Activated CD4-positive, CD25-positive, alpha-beta regulatory T cell treated with anti-CD3 and anti-CD28 coated beads, Interleukin-2, amount 50 U/mL, for 24 hours (primary cell): Measurements from ENCODE around the gene DKKL1.

Experiments used
- ATAC-seq, 2 donors: fragments of 150-1000 bp; cut with Tn5 transposase; one replicate each; pipeline ENCODE4 v1.10.0; 2021; ENCODE audit warnings: mild to moderate bottlenecking in 1 of 2, moderate library complexity in 1 of 2

DKKL1 gene

GRCh38 chr19:49396738-49397505 lies 33.2 kb downstream of the DKKL1 start:
- no peak for ATAC-seq

DNA sequence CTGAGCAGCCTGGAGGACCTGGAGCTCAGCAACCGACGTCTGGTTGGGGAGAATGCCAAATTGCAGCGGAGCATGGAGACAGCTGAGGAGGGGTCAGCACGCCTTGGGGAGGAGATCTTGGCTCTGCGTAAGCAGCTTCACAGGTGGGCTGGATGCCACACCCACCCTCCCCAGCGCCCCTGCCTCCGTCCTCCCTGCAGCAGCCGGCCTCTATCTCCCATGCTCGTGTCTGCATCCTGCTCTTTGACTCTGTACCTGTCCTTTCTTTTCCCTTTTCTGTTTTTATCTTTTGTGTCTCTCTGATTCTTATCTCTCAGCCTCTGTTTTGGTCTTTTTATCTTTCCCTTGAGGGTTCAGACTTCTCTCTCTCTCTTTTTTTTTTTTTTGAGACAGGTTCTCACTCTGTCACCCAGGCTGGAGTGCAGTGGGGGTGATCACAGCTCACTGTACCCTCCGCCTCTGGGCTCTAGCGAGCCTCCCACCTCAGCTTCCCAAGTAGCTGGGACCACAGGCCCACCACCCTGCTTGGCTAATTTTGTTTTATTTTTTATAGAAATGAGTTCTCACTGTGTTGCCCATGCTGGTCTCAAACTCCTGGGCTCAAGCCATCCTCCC lies 34.4 kb downstream of the DKKL1 start:
- ATAC-seq, result no peak

- ATAC-seq, result no peak
These were observed 35.3 kb downstream of the DKKL1 start for GRCh38 chr19:49398931-49399330.

GRCh38 chr19:49400029-49400428 lies 36.4 kb downstream of the DKKL1 start:
- no peak for ATAC-seq

DNA sequence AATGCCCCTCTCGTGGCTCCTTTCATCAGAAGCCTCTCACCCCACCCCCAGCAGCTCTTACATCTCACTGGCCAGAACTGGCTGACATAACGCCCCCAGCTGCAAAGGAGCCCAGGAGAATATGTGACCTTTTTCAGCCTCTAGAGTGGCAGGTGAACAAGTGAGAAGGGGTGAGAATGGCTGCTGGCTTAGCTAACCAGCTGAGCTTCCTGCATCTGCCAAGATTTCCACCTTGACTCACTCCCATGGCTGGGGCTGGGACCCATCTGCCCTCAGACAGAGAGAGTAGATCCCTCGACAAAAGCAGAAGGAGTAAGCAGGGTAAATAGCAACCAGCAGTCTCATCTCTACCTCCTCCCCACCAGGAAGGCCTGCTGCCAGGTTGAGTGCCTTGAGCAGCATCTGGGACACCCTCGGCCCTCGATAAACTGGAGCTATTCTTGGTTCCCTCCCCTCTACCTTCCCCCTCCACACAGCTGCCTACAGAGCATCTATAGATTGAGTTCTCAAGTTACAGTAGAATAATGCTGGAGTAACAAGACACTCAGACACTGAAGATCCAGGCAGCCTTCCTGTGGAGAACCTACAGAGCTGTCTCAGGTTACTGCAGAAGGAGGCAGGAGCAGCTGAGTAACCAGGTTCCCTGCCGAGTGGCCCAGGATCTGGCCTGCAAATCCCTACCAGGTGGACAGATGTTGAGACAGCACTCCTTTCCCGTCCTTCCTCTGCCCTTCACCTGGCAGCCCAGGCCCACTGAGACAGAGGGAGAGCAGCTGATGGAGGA lies 39.9 kb downstream of the DKKL1 start:
- no peak for ATAC-seq

- no peak for ATAC-seq
These were observed 43.4 kb downstream of the DKKL1 start for GRCh38 chr19:49407079-49407478.

DNA sequence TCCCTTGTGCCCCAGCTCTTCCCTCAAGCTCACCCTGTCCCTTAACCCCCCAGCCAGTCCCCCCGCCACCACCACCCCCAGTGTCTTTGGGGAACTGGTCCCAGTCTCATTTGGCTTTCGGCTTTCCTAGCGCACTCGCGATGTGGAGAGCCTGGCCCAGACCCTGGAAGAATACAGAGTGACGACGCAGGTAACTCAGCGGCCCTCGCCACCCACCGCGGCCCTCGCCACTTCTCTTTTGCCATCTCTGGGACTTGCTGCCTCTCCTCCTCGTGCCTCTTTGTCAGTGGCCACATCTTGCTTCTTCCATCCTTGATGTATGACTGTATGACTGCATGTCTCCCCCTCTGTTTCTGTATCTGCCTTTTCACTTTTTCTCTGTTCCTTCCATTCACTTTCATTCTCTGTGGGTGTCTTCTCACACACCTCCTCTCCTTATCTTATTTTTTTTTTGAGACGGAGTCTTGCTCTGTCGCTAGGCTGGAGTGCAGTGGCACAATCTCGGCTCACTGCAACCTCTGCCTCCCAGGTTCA lies 43.9 kb downstream of the DKKL1 start:
- no peak for ATAC-seq

DNA sequence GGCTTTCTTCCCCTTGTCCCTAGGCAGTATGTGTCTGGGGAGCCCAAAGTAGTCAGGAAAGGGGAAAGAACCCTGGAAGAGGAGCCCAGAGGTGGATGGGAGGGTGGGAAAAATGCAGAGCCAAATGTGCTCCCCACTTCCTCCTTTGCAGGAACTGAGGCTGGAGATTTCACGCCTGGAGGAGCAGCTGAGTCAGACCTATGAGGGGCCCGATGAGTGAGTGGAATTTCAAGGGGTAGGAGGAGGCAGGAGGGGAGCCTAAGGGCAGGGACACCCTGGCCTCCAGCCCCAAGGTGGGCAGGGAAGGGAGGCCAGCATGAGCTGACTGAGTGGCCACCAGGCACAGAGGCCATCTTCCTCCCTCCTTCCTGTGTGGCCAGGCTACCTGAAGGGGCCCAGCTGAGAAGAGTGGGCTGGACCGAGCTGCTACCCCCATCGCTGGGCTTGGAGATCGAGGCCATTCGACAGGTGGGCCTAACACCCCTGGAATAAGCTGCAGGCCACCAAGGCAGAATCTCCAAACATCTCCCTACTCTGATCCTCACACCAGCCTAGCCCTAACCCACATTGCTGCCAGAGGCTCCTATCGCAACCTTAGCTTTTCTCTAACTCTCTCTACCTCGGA lies 45.3 kb downstream of the DKKL1 start:
- peak in 1 of 2 donors; percentile 21 for ATAC-seq

DNA sequence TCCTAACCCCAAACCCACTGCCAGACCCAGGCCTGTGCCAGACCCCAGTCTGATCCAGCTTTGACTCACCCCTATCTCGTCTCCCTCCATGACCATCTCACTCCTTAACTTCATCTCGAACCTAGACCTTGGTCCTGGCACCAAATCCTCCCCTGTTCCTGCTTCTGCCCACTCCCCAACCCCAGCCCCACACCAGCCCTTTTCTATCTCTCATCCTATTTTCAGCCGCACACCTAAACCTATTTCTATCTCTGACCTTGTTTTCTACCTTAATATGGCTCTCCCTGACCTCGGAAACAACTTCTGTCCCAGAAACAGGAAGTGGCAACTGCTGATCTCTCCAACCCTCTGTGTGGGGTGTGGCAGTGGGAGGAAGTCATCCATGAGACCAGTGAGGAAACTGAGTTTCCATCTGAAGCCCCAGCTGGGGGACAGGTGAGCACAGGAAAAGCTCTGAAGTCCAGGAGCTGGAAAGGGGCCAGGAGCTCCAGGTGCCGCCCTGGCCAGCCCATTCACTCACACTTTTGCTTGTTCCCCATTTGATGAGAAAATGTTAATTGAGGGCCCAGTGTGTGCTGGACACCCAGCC lies 45.9 kb downstream of the DKKL1 start:
- peak in 1 of 2 donors; percentile 41 for ATAC-seq

DNA sequence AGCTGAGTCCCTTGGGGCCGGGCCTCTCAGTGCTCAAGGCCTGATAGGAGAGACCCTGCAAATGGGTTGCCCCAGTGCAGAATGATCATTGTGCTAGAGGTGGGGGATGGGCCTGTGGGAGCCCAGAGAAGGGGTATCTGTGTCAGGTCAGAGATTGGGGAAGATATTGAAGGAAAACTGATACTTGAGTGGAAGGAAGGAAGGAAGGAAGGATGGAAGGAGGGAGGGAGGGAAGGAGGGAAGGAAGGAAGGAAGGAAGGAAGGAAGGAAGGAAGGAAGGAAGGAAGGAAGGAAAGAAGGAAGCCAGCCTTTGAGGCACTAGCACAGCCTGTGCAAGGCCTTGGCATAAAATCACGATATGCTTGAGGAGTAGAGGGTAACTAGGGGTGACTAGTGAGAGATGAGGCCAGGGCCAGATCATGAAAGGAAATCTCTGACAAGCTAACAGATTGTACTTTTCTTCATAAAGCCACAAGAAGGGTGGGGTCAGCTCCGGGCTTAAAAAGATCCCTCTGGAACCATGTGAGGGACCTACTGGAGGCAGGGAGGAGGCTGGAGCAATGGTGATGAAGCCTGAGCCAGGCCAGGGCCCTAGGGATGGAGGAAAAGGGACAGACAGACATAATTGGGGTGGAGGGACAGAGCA lies 48.1 kb downstream of the DKKL1 start:
- no peak for ATAC-seq

DNA sequence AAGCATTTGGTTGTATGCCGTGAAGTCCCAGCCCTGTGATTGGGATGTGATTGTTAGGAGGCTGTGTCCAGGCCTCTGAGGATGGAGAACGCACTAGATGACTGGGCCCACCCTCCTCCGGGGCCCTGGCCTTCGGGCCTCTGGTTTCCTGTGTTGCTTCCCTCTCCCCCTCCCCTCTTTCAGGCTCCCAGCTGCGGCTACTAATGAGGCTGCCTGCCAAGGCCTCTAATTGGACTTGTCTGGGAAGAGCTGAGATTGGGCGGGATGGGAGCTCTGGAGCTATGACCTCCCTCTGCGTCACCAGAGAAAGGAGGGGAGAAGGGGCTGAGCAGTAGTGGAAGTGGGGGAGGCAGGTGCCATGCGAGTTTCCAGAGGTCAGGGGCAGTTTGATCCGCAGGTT lies 49.7 kb downstream of the DKKL1 start:
- ATAC-seq, result no peak

- no peak for ATAC-seq
These were observed 50.6 kb downstream of the DKKL1 start for GRCh38 chr19:49414256-49414655.

GRCh38 chr19:49415102-49415809 lies 51.6 kb downstream of the DKKL1 start:
- no peak for ATAC-seq

DNA sequence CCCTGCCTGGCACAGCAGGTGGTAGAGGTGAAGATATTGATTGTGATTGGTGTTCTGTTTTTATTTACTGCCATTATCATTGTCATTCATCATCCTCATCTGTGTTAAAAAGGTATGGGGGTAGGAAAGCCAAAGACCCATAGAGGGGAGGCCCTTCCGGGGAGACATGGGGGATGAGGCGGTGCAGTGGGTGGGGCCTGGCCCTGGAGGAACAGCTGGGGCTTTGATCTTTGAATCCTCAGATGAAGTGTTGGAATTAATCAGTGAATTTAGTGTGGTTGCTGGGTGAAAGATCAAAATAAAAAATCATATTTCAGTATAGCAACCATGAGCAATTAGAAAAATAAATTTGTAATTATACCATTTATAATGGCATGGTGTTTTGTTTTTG lies 52.1 kb downstream of the DKKL1 start:
- no peak for ATAC-seq

DNA sequence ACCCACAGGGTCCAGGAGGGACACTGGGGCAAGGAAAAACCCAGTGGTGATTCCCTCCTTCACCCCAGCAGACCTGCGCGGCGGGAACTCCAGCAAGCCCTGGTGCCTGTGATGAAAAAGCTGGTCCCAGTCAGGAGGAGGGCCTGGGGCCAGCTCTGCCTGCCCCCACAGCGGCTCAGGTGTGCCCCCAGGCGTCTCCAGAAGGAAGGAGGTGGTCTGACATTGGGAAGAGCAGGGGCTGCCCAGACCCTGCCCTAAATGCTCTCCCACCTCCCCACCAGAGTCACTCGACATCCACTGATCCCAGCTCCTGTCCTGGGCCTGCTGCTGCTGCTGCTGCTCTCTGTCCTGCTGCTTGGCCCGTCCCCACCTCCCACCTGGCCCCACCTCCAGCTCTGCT lies 53.4 kb downstream of the DKKL1 start:
- no peak for ATAC-seq

- no peak for ATAC-seq
These were observed 54.8 kb downstream of the DKKL1 start for GRCh38 chr19:49418511-49418910.

DNA sequence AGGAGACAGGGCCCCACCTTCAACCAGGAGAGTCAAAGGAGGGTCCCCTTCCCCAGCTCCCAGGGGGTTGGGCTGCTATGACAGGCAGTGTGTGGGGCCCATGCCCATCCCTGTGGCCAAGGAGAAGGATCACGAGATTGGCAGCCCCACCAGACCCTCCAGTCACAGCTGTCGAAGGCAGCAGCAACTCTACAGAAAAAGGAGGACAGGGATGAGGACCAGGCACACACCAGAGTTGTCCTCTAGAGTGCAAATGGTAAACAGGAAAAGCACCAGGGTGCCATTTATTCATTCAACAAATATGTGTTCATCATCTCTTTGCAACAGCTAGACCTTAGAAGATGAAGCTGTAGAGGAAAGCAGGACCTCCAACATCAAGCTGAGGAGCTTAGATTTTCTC lies 55.5 kb downstream of the DKKL1 start:
- no peak for ATAC-seq

GRCh38 chr19:49420227-49420626 lies 56.5 kb downstream of the DKKL1 start:
- ATAC-seq, result no peak

- ATAC-seq, result no peak
These were observed 57.6 kb downstream of the DKKL1 start for GRCh38 chr19:49421039-49421877.

DNA sequence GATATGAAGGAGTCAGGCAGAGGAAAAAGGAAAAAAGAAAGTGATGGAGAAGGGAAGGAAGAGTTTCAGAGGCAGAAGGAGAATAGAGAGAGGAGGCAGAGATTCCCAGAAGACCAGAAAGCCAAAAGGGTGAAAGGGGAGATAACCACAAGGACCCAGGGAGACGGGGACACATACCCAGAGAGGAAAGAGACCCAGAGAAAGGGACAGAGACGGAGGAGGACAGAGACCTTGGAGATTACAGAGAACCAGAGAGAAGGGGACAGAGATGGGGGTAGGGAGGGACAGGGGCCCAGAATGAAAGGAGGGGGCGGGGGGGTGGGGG lies 58.2 kb downstream of the DKKL1 start:
- ATAC-seq, result no peak
